HCT116 (cell line): ENCODE results near the gene HBG1. TPM values are rescaled to one million over a fixed set of nuclear protein-coding genes. Genes with fewer than 3 reads are reported as not detected.

Source experiments
- ATAC-seq: fragments of 200-7000 bp; cut with Tn5 transposase; 2 replicates; pipeline ENCODE4 v1.9.1; 2020; ENCODE audit warnings: mild to moderate bottlenecking, moderate library complexity
- BruUV-seq: library from RNA; stranded (reverse); fragments of 400-500 nt; replicated peaks from 2 replicates; lab custom pipeline; 2021; lab: Mats Ljungman, UMichigan
- CTCF ChIA-PET: fragments of 300-600 bp; sonication (Branson Sonifier 250); formaldehyde crosslinking; loops from one replicate; lab custom pipeline; 2021; ENCODE audit warnings: antibody characterized with exemption; lab: Charles Lee
- POLR2A ChIA-PET: fragments of 300-600, 350-600 bp; sonication (Branson Sonifier 250); formaldehyde crosslinking; loops from one replicate; lab custom pipeline; 2021; ENCODE audit warnings: antibody characterized with exemption; lab: Charles Lee
- RAD21 ChIA-PET, 2 experiments: fragments of 300-600 bp; sonication (Branson Sonifier 250); formaldehyde crosslinking; loops; one replicate each; lab custom pipeline; 2023; ENCODE audit warnings: low total read pairs in 2 of 2; ENCODE audit not compliant: uncharacterized antibody in 2 of 2, unreplicated experiment in 2 of 2, low non-redundant PET in 1 of 2; lab: Charles Lee
- DNase-seq: peaks from one replicate; pipeline ENCODE4 v3.0.0-alpha.2; 2010; ENCODE audit warnings: low read depth, low spot score
- H2AFZ ChIP-seq: fragments of 200-600 bp; shearing (Covaris generic), sonication (generic); 2 replicates; pipeline ENCODE4 v1.6.1; 2017; ENCODE audit warnings: low read depth, mixed run types, mixed read lengths, antibody characterized with exemption, low read length; ENCODE audit not compliant: poor library complexity, severe bottlenecking
- H3K27ac ChIP-seq: 2 replicates; pipeline ENCODE4 v1.5.1; 2012; ENCODE audit warnings: low read depth, low read length
- H3K27me3 ChIP-seq: fragments of 200-600 bp; sonication (generic); 2 replicates; pipeline ENCODE4 v1.6.1; 2016; ENCODE audit warnings: mixed run types, low read length, mixed read lengths; ENCODE audit not compliant: insufficient read depth
- H3K36me3 ChIP-seq, 2 experiments: fragments of 200-500 bp in 1 of 2; fragments of 200-600 bp in 1 of 2; sonication (Bioruptor generic) in 1 of 2; sonication (generic) in 1 of 2; 2 replicates each; pipeline versions ENCODE4 v1.5.1 to v1.6.1; 2014 to 2016; ENCODE audit warnings: low read length in 2 of 2, inconsistent platforms in 1 of 2, mixed read lengths in 1 of 2, mixed run types in 1 of 2; ENCODE audit not compliant: insufficient read depth in 2 of 2, control insufficient read depth in 1 of 2
- H3K4me1 ChIP-seq, 2 experiments: fragments of 200-600 bp in 1 of 2; sonication (generic) in 1 of 2; 2 replicates each; pipeline versions ENCODE4 v1.5.1 to v1.6.1; 2012 to 2017; ENCODE audit warnings: low read length in 2 of 2, inconsistent platforms in 1 of 2, mild to moderate bottlenecking in 1 of 2, mixed read lengths in 1 of 2, mixed run types in 1 of 2, moderate library complexity in 1 of 2; ENCODE audit not compliant: insufficient read depth in 2 of 2, control insufficient read depth in 1 of 2
- H3K4me2 ChIP-seq: fragments of 200-600 bp; sonication (generic); 2 replicates; pipeline ENCODE4 v1.6.1; 2017; ENCODE audit warnings: mixed run types, low read length, mixed read lengths
- H3K4me3 ChIP-seq, 2 experiments: fragments of 200-600 bp in 1 of 2; sonication (generic) in 1 of 2; replicated peaks in 1 of 2; 2 replicates each; pipeline ENCODE4 v1.5.1; 2011 to 2016; ENCODE audit warnings: low read length in 2 of 2, control low read depth in 1 of 2, low read depth in 1 of 2, mild to moderate bottlenecking in 1 of 2, mixed read lengths in 1 of 2, mixed run types in 1 of 2
- H3K79me2 ChIP-seq: fragments of 200-600 bp; sonication (generic); 2 replicates; pipeline ENCODE4 v1.6.1; 2017; ENCODE audit warnings: mild to moderate bottlenecking, mixed run types, low read length, moderate library complexity, mixed read lengths; ENCODE audit not compliant: insufficient read depth
- H3K9ac ChIP-seq: fragments of 200-600 bp; sonication (generic); 2 replicates; pipeline ENCODE4 v1.6.1; 2016; ENCODE audit warnings: low read length, mixed read lengths
- H3K9me2 ChIP-seq: fragments of 200-600 bp; sonication (generic), shearing (Covaris generic); 2 replicates; pipeline ENCODE4 v1.6.1; 2017; ENCODE audit warnings: mixed run types, mild to moderate bottlenecking, moderate library complexity; ENCODE audit not compliant: insufficient read depth
- H3K9me3 ChIP-seq, 2 experiments: fragments of 200-500 bp in 1 of 2; fragments of 200-600 bp in 1 of 2; sonication (Bioruptor generic) in 1 of 2; sonication (generic) in 1 of 2; 2 replicates each; pipeline ENCODE4 v1.6.1; 2014 to 2017; ENCODE audit warnings: low read length in 2 of 2, mixed read lengths in 2 of 2, inconsistent platforms in 1 of 2, low read depth in 1 of 2, mild to moderate bottlenecking in 1 of 2, mixed run types in 1 of 2, moderate library complexity in 1 of 2; ENCODE audit not compliant: control insufficient read depth in 1 of 2, insufficient read depth in 1 of 2
- H4K20me1 ChIP-seq: fragments of 200-600 bp; sonication (generic), shearing (Covaris generic); 2 replicates; pipeline ENCODE4 v1.6.1; 2017; ENCODE audit warnings: mixed run types, mild to moderate bottlenecking, moderate library complexity; ENCODE audit not compliant: insufficient read depth
- ATF3 ChIP-seq: IDR thresholded peaks from 2 replicates; pipeline ENCODE4 v1.6.1; 2012
- CBX3 ChIP-seq: IDR thresholded peaks from 2 replicates; pipeline ENCODE4 v1.6.1; 2012; ENCODE audit warnings: low read depth
- CEBPB ChIP-seq: IDR thresholded peaks from 2 replicates; pipeline ENCODE4 v1.6.1; 2012; ENCODE audit warnings: low read depth
- ELF1 ChIP-seq: IDR thresholded peaks from 2 replicates; pipeline ENCODE4 v1.6.1; 2012; ENCODE audit warnings: low read depth, borderline replicate concordance
- EZH2phosphoT487 ChIP-seq: fragments of 200-600 bp; IDR thresholded peaks from 2 replicates; pipeline ENCODE4 v1.6.1; 2018; ENCODE audit warnings: antibody characterized with exemption, borderline replicate concordance
- FOSL1 ChIP-seq: IDR thresholded peaks from 2 replicates; pipeline ENCODE4 v1.6.1; 2012; ENCODE audit warnings: low read depth
- MAX ChIP-seq: IDR thresholded peaks from 2 replicates; pipeline ENCODE4 v1.6.1; 2012
- POLR2AphosphoS5 ChIP-seq: IDR thresholded peaks from 2 replicates; pipeline ENCODE4 v1.6.1; 2011; ENCODE audit warnings: mild to moderate bottlenecking, low read depth, low read length, moderate library complexity
- REST ChIP-seq: IDR thresholded peaks from 2 replicates; pipeline ENCODE4 v1.6.1; 2012; ENCODE audit warnings: low read depth
- SIN3A ChIP-seq: IDR thresholded peaks from 2 replicates; pipeline ENCODE4 v1.6.1; 2012; ENCODE audit warnings: low read depth
- SP1 ChIP-seq: IDR thresholded peaks from 2 replicates; pipeline ENCODE4 v1.6.1; 2012; ENCODE audit warnings: low read depth
- SRF ChIP-seq: IDR thresholded peaks from 2 replicates; pipeline ENCODE4 v1.6.1; 2012; ENCODE audit warnings: low read depth
- TCF7L2 ChIP-seq: IDR thresholded peaks from 2 replicates; pipeline ENCODE4 v1.7.0; 2011; ENCODE audit warnings: borderline replicate concordance, inconsistent platforms; ENCODE audit not compliant: insufficient read depth, insufficient read length; ENCODE audit errors: extremely low read depth
- YY1 ChIP-seq: IDR thresholded peaks from 2 replicates; pipeline ENCODE4 v1.6.1; 2011; ENCODE audit warnings: low read length, low read depth, moderate library complexity, mild to moderate bottlenecking; ENCODE audit not compliant: insufficient replicate concordance; ENCODE audit errors: extremely low read depth
- ZFX ChIP-seq: fragments of 450-650 bp; IDR thresholded peaks from 2 replicates; pipeline ENCODE4 v1.6.1; 2017
- ZNF274 ChIP-seq: fragments of 200-500 bp; sonication (Bioruptor generic); IDR thresholded peaks from 2 replicates; pipeline ENCODE4 v1.6.1; 2014; ENCODE audit warnings: mild to moderate bottlenecking, low read depth, low read length, inconsistent platforms
- intact Hi-C: fragments of 100-400 bp; cut with micrococcal nuclease; formaldehyde crosslinking; loops from 2 replicates; pipeline ENCODE4 v1.10.0; 2022
- total RNA-seq: library from RNA; stranded (reverse); gene quantifications from one replicate; pipeline ENCODE4 v1.2.1, GENCODE V29; 2021; ENCODE audit not compliant: unreplicated experiment

Gene HBG1
- total RNA-seq, 1 experiment from 2014 or later = 3.6 TPM

GRCh38 chr11:5239046-5239445, 10.6 kb downstream of the HBG1 start:
- no peaks in the 10 kb centered on the region for H3K9me3 ChIP-seq
- no peaks in the 10 kb centered on the region for H3K4me1 ChIP-seq
- H3K79me2 ChIP-seq = no peaks in the 10 kb centered on the region
- H3K36me3 ChIP-seq = no peaks in the 10 kb centered on the region
- H4K20me1 ChIP-seq = no peaks in the 10 kb centered on the region
- CTCF ChIA-PET = no interaction called here
- H3K9me2 ChIP-seq = no peaks in the 10 kb centered on the region
- intact Hi-C loops = no loop called here
- no peak overlapping the region for H3K27ac ChIP-seq
- BruUV-seq = no TSS peak
- no peak overlapping the region for H3K4me2 ChIP-seq
- RAD21 ChIA-PET = no interaction called here
- no peak for ATAC-seq
- peaks cover 71% of the 10 kb centered on the region for H3K27me3 ChIP-seq
- no peak overlapping the region for H2AFZ ChIP-seq
- H3K4me3 ChIP-seq = no peak overlapping the region
- no peak overlapping the region for H3K9ac ChIP-seq
- POLR2A ChIA-PET = no interaction called here
- no peak for DNase-seq
- TF ChIP-seq SP1 = no peak
- TF ChIP-seq ZNF274 = no peak
- TF ChIP-seq MAX = no peak
- TF ChIP-seq ELF1 = no peak
- no peak for TF ChIP-seq CBX3
- TF ChIP-seq ATF3 = no peak
- no peak for TF ChIP-seq EZH2phosphoT487
- no peak for TF ChIP-seq POLR2AphosphoS5
- no peak for TF ChIP-seq REST
- TF ChIP-seq YY1 = no peak
- TF ChIP-seq CEBPB = no peak
- TF ChIP-seq FOSL1 = no peak
- TF ChIP-seq SRF = no peak
- TF ChIP-seq TCF7L2 = no peak
- no peak for TF ChIP-seq ZFX
- TF ChIP-seq SIN3A = no peak
- TF ChIP-seq, all 23 proteins: peak for 0
